Erythroblast (primary cell): ENCODE data around the gene TGFA.

Experiments used
- GATA1 ChIP-seq: IDR thresholded peaks from 2 replicates; pipeline ENCODE4 v1.6.1; 2011; ENCODE audit warnings: low read depth, mild to moderate bottlenecking, control low read depth, low read length, moderate library complexity
- POLR2A ChIP-seq: IDR thresholded peaks from 2 replicates; pipeline ENCODE4 v1.6.1; 2011; ENCODE audit warnings: mild to moderate bottlenecking, low read length

DNA sequence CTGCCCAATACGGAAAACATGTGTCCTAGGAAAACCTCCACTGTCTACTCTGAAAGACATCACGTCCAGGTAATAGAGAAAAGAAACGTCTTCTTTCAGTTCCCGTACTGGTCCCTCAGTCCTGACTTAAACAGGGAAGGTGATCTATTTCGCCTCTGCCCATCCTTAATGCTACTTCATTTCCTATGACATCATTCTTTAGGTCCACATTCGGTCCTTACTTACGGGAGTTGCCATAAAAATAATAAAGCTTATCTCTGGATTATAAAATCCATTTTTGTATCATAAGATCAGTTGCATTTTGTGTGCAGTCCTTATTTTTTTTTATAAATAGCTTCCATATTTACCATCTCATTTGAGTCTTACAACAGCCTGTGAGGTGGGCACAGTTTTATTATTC lies 3.7 kb downstream of the TGFA start:
- no peak for TF ChIP-seq POLR2A
- no peak for TF ChIP-seq GATA1
